Hypothalamus (tissue), 51 donors: ENCODE results near the gene TFPI.

Experiments used
- DNase-seq, 51 donors: peaks; one replicate each; lab custom pipeline; 2025; lab: John Stamatoyannopoulos, UW

Gene TFPI

DNA sequence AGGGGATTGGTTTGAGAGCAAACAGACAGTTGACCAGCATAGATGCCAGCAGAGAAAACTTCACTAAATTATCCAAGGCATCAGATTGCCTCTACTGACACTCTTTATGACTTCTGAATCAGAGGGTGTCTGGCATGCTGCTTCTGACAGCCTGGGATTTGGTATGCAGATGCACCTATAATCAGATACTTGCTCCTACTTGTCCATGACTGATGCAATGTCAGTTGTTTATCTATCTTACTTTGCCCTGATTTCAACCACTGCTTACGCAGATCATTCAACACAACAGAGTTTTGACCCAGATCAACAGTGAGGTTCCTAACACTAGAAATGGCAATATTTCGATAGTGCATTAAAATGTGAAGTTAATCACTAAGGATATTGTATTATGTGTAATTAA is 83.5 kb downstream of the TFPI start:
- DNase-seq, result no peak

DNA sequence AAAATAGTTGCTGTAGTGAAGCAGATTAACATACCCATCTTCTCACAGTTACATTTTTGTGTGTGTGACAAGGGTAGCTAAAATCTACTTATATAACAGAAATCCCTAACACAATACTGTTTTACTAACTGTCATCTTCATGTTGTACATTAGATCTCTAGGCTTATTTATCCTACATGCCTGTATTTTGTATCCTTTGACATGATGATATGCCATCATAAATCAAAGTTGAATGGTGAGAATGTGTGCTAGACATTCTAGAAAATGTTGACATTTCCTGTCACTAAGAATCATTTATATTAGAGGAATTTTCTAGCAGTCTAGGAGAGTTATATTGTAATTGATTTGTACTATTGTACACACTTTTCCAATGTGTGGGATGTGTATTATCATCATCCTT is 84.7 kb downstream of the TFPI start:
- no peak for DNase-seq

DNA sequence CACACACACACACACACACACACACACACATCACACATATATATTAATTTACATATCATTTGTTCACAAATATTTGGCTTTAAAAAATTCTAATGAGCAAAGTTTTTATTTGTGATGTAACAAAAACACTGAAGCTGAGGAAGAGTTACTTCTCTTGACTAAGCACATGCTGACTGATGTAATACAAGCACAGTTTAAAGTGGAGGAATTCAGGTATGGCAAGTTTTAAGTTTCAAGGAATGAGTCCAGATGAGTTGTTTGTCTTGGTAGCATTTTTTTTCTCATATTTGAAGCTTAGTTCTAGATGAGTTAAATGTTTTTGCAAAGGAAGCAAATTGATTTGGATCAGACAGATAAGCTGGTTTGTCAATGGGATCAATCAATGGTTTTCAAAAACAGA is 86.0 kb downstream of the TFPI start:
- DNase-seq, result no peak

DNA sequence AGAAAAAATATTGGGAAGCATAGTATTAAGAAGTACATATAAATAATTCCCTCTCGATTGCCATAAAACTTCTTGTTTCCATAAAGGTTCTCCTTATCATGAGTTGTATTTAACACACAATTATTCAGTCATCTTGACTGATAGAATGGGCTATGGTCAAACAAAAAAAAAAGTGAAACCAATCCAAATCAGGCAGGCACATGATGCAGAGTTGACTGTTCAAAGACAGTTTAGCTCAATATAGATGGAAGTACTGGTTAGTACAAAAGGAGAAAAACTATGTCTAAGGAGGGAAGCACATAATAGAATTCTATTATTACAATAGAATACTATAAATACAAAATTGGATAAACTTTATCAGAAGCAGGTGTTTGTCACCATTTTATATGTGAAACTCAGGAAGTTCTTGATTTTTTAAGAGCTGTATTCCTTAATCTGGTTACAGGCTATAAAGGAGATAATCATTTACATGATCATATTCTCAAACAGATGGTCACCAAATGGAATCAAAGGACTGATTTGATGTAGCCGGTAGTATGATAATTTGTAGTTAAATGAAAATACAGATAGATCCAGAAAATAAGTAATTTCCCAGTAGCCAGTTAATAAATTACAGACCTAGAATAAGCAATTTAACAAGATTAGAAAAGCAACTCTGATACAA is 88.0 kb downstream of the TFPI start:
- DNase-seq, result no peak

DNA sequence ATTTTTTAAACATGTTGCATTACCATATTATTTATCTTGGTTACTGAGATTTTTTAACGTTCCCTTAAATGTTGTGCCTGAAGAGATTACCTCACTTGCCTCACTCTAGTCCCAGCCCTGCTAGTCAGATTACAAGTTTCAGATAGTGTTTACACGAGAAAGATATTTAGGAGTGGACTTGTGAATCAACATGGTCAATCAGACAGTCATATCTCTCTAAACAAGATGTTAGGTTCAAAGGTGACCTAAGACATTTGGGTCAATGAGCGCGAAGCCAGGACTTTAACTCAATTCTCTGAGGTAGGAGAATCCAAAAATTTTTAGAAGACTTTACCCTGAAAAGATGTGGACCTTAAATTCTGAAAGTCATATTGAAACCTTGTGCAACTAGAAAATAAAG is 91.4 kb downstream of the TFPI start:
- DNase-seq, result no peak

DNA sequence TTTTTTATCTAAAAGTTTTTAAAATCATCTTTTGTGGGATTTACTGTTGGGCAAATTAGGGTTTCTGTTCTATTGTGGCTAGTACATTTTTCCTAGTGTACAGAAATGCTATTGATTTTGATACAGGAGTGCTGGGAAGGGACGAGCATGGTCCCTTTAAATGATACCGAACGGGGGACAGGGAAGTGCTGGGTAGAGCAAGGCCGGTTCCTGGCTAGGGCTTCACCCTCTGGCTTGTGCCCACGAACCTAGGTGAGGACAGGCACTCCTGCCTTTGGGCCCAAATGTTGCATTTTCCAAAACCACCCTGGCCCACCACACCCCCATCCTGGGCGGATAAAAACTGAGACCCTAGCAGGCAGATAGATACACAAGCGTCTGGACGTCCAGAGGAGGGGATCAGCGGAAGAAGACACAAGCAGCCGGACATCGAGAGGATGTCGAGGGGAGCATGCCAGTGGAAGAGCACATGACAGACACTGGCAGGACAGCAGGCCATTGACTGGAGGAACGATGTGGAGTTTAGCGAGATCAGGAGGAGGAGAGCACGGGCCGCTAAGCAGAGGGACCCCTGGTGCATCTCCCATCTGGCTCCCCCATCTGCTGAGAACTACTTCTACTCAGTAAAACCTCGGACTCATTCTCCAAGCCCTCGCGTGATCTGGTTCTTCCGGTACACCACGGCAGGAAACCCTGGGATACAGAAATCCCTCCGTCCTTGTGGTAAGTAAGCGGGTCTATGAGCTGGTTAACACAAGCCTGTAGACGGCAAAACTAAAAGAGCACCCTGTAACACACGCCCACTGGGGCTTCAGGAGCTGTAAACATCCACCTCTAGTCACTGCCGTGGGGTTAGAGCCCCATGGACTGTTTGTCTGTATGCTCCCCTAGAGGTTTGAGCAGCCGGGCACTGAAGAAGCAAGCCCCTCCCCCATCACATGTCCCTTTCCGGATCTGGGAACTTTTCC is 92.7 kb downstream of the TFPI start:
- no peak for DNase-seq

DNA sequence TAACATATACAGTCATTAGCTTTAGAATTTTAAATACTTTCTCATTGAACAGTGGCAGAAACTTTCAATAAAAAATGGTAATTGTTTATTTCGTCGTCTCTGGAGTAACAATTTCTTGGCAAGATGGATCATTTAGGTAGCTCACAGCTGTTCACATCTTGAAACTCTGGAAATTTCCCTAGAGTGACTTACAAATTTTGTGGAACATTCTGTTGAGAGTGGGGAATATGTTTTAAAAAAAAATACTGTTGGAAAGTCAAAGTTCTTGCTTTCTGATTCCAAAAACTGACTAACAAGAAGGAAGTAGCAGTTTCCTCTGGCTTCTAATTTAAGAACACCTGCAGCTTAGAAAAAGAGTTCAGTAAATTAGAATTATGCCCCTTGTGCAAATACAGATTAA is 95.0 kb downstream of the TFPI start:
- DNase-seq, result no peak

DNA sequence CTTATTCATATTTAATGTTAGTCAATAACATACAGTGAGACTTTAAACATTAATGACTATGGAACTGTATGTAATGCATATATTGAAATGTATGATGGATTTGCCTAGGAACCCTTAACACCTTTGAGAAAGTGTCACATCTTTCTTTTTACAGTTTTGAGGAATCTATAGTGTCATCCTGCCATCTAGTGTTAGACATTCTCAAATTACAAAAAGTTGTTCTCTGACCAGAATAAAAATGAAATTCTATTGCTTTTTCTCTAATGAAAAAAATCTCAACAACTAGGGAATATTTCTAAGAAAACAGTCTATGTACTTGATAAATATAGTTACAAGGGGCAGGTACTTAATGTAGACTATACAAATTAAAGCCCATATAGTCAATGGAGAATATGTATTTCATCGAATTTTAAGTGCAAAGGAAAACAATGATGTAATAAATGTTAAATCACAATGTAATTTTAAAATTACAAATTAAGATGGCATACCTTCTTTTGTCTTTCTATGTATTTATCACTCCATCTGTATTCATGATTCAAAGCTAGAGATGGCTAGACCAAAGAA is 101.1 kb downstream of the TFPI start:
- no peak for DNase-seq

DNA sequence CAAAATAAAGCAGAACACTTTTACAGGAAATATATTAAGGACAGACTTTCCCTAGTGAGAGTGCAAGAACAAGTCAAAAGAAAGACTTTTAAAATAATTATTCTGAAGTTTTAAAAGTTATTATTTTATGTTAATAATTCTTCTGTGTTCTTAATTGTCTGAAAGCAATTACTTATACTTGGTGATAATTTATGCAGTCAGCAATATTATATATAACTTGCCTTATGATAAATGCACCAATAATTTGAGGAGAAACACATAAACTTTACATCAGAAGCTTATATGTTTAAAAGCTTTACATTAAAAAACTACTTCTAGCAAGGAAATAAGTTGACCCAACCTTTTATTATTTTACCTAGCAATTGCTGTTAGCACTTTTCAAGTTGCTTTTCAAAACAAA is 102.7 kb downstream of the TFPI start:
- no peak for DNase-seq

DNA sequence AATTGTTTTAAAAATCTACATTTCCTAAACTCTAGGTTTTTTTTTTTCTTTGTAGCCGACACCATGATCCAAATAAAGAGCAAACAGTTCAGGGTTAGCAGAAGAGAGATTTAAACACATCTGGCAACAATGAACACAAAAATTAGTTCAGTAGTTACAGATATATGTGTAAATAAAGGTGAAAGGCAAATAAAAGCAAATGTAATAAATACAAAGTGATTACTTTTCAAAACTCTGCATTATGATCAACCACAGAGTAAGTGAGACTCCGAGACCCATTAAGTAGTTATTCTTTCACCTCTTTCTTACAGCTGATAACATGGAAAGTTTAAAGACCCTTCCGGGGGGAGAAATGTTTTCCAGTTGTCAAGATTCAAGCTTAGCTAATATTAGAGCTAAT is 106.9 kb downstream of the TFPI start:
- DNase-seq, result no peak

DNA sequence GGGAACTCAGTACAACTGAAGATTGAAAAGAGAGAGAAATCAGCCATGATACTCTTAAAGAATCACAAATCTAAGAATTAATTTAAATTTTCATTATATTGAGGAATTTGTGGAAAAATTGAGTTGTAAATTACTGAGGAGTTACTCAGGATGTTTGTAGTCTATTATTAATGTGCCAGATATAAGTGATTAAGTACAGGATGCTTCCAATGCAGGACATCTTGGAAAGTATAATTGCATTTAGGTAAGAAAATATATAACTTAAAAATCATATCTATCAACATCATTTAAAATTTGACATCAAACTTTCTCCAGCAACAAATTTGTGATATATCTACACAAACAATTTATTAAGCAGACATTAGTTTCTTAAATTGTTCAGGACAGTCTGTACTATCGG is 107.5 kb downstream of the TFPI start:
- DNase-seq, result no peak

DNA sequence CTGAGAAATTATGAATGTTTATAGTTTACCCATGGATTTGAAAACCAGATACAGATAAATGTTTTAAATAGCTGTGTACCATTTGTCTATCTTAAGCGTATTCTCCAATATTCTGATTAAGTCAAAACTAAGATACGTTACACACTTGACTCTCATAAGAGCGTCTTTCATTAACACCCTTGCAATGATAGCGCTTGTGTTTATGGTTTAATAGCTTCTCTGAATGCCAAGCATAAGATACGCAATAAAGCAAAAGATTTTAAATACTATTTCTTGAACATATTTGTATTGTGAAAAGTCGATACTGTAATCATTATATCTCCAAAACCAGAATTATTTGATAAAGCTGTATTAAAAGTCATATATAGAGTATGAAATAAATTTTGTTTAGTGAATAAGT is 109.2 kb downstream of the TFPI start:
- DNase-seq, result no peak

DNA sequence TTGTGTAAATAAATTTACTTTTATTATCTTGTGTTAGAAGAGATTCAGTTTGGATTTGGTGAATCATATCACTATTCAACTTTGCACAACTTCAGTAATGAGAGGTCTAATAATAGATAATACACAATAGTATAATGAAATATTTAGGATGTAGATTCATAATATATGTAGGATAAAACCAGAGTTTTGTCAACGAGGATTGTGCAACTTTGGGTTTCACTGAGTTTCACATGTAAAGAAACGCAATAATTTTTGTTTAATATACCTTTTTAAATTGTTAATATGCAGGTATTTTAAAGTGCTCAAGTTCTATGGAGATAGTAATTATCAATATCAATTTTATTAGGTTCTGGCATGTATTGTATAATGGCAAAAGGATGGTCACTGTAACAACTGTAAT is 111.5 kb downstream of the TFPI start:
- no peak for DNase-seq

DNA sequence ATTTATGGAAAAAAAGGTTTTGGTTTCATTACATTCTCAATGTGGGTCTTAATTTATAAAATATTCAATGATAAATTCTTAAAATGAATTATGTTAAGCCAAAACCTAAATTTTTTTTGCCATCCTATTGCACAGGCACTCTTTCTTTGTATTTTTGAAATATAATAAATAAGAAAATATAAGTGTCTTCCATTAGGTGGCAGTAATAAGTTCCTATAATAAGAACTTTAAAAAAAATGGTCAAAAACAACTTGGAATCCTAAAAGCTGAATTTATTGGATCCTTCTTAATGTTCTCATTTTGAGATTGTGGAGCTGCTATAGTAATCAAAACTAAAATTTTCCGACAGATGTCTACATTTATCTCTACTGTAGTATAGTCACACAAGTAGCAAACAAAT is 111.9 kb downstream of the TFPI start:
- DNase-seq, result no peak

DNA sequence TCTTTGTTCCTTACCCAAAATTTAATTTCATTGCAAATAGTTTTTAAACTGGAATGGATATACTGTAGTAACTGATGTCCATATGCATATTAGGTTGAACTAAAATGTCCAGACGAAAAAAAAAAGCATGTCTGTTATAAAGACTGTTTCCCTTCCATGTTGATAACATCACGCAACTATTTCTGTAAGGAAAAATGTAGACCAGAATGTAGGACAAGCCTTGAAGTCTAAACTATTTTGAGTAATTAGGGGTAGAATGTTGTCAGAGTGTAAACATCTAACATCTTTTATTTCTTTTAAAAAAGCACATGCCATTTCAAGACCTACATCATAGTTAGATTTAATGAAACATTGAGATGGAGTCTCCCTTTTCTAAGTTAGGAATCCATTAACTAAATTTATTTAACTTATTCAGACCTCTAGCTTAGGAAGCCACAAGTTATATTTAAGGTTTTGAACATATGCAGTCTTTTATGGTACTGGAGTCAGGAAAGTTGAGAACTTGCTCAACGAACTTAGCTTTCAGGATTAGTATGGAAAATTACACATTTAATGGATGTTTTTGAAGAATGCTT is 114.0 kb downstream of the TFPI start:
- DNase-seq, result no peak

DNA sequence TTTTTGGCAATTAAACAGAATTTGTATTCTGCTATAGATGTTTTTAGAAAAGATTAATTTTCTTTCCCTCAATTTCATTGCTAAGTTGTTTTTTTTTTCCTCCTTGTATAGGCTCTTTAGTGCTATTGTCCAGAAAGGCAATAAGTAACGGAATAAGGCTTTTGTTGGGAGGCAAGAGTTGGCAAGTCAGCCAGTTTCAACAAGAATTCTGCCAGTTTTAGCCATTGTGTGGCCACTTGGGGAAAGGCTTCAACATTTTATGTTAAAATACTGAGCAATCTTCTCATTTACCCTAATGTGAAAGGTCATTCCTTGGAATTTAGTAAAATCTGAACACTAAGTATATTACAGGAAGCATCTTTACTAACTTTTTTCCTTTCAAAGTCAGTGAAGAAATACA is 115.8 kb downstream of the TFPI start:
- DNase-seq, result no peak

DNA sequence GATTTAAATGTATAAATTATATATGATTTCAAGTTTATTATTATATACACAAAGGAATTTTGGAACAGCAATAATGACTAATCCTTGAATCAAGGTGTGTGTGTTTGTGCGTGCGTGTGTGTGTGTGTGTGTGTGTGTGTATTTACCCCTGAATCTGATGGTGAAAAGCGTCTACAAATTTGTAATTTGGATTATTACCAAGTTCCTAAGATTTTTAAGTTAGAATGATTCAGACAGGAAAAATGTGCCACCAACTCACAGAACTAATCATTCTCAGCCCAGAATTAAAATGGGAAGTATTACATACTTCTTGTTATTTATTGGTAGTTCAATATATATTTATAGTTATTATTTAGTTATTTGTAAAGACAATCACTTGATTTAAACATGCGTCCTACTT is 118.5 kb downstream of the TFPI start:
- no peak for DNase-seq

DNA sequence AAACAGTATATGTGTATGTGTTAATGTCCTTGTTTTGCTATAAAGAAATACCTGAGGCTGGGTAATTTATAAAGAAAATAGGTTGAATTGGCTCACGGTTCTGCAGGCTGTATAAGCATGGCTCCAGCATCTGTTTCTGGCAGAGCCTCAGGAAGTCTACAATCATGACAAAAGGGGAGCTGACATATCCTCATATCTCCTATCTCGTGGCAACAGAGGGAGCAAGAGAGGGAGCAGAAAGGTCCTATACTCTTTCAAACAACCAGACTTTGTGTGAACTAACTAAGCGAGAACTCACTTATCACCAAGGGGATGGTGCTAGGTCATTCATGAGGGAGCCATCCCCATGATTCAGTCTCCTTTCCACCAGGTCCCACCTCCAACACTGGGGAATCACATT is 119.2 kb downstream of the TFPI start:
- no peak for DNase-seq

DNA sequence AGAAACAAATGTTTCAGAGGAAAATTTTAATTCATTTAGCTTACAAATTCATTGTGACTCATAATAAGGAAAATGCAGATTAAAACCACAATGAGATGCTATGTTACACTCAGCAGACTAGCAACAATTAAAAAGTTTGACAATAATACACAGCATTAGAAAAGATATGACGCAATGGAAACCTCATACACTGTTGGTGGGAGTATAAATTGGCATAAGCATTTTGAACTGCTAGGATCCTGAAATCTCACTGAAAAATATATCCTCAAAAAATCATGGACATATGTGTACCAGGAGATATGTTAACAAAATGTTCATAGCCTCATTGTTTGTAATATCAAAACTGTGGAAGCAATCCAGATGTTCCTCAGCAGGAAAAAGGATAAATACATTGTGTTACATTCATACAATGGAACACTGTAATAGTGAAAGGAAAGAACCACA is 119.9 kb downstream of the TFPI start:
- DNase-seq, result no peak

DNA sequence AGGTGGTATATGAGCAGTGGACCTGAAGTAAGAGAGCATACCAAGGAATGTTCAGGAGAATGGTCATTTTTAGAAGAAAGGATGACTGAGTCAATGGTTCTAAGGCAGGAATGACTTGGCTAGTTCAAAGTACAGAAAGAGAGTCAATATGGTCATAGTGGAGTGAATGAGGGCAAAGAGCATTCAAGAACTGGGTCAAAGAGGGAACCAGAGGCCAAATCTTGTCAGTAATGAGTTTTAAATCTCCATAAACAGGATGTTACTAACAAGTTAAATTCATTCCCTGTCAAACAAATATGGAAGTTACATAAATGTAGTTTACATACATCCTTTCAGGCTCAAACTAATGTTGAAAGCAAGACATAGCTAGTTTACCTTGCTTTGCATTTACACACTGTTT is 122.3 kb downstream of the TFPI start:
- DNase-seq, result no peak

DNA sequence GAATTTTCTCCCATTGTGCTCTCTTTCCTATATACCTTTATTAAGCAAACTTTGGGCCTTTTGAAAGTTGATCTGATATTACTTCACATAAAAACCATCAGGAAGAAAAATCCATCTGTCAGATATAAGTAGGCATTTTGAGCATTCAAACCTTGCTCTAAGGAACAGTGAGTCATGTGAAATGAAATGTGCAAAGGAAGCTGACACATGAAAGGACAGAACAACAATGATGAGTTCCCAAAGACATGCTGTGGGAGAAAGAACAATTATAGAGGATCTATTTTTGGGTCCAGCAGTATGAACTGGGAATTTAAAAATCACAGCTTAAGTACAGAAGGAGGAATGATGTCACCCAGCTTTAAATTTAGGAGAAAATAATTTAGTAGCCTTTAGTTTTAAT is 124.2 kb downstream of the TFPI start:
- DNase-seq, result peak in 1 of 51 donors; percentile 47

DNA sequence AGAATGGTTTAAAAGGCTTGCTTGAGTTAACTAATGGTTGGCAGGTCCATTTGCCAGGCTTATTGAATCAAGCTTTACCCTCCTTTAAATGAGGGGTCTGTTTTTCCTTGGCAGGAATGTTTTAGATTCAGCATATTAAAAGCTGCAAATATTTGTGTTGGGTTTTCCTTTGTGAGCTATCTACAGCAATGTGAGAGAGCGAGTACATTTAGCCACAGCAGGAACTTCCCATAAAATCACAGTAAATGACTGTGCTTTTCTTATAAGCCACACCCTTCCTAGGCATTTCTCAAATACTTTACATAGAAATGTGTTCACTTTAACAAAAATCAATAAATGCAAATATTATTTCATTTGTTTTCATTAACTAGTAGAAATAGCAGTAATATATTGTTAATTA is 130.1 kb downstream of the TFPI start:
- DNase-seq, result no peak
